ENCODE data around the gene SEC31B.

Gene SEC31B

DNA sequence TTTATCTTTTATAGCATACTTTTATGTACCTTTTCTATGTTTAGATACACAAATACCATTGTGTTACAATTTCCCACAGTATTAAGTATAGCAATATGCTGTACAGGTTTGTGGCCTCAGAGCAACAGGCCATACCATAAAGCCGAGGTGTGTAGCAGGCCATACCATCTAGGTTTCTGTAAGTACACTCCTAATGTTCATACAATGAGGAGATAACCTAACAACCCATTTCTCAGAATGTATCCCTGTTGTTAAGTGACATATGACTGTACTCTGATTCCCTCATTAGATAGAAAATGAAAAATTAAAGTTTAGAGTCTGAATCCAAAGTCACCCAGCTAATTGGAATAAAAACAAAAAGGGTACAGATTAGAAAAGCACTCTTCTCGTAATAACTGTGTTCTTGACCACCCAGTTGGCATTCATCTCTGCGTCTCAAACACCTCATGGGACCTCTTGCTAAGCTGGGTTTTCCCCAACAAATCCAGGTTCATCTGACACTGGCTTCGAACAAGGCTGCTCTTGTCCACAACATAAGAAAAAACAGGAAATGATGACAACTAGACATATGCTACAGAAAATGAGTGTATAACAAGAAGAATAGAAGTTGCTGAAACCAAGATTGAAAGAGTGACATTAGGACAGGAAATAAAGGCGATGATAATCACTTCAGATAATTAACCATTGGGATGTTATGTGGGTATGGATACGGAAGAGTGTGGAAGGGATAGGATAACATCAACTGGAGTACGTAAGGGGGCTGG lies 8.6 kb upstream of the SEC31B start:
- DNase-seq = no peak

GRCh38 chr10:100524638-100525037 lies 5.0 kb upstream of the SEC31B start:
- no peak for DNase-seq

DNA sequence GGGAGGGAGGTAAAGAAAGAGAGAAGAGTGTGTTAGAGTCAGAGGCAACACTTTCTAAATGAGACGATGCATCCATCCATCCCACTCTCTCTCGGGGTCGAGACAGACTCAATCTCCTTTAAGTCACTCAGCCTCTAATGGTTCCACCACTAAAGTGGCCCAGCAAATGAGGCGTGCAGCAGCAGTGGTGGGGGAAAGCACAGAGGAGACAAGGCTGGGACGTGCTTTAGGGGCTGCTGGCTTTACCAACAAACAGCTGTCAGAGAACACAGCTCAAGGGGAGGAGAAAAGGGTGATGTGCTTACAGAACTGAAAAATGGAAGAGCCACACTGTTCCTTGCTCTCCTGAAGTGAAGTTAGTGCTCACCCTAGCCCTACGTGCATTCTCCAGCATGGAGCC lies 4.5 kb upstream of the SEC31B start:
- DNase-seq = peak; percentile 64

DNA sequence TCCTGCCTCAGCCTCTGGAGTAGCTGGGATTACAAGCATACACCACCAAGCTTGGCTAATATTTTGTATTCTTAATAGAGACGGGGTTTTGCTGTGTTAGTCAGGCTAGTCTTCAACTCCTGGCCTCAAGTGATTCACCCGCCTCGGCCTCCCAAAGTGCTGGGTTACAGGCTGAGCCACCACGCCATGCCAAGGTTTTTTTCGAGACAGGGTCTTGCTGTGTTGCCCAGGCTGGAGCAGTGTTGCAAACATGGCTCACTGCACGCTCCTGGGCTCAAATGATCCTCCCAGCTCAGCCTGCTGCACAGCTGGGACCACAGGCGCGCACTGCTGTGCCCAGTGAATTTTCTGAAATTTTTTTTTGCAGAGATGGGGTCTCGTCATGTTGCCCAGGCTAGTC lies 3.3 kb upstream of the SEC31B start:
- no peak for DNase-seq

DNA sequence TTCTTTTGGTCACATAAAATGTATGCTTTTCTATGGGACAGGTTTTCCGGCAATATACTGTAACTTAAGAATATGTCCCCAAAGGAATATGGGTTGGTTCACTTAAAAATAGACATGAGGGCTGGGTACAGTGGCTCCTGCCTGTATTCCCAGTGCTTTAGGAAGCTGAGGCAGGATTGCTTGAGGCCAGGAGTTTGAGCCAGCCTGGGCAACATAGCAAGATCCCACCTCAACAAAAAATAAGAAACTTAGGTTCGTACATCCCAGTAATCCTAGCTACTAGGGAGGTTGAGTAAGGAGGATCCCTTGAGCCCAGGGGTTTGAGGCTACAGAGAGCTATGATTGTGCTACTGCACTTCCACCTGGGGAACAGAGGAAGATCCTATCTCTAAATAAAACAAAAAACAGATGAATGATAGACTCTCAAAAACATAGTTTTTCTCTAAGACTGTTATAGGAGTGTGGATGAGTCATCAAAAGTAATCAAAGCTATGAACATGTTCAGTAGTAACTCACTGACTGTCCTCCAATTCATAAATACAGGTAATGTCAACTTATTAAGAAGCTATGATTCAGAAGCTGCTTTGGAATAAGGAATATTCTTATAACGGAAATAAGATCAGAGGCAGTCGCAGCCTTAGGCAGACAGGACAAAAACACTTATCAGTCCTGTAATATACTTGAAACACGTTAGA lies 2.6 kb upstream of the SEC31B start:
- no peak for DNase-seq

DNA sequence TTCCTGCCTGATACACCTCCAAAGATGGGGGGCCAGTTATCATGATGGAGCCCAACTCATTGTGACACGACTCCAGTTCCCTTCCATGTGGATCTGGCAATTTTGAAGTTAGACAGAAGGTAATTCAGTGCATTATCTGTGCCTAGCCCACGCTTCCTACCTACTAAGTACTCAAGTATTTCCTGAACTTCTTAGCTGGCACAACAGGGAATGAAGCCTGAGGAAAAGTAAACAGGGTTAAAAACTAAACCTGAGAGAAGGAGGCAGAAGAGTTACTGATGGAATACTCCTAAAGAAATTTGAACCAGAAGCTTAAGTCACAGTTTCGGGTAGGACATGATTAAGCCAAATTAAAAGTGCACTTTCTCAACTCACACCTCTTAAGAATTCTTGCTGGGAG lies 1.1 kb upstream of the SEC31B start:
- DNase-seq = no peak

DNA sequence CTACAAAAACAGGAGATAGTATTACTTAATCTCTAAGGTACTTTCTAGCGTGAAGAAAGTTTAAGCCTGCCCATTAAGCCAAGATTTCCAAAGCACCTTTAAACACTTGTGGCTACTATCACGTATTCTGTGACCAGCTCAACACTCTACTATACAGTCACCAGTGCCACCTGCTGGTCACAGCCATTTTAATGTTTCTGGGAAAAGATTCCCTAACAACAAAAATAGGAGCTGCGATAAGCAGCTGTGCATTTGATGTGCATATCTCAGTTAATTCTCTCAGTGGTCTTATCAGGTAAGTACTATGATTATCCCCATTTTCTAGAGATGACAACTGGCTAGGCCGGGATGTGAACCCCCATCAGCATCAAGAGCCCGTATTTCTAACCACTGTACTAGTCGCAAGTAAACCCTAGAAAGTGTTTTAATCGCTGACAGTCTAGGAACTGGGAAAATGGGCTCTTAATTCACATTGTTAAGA lies 860 bp downstream of the SEC31B start:
- peak; percentile 93 for DNase-seq

GRCh38 chr10:100516847-100517246 lies 2.8 kb downstream of the SEC31B start:
- DNase-seq = no peak

DNA sequence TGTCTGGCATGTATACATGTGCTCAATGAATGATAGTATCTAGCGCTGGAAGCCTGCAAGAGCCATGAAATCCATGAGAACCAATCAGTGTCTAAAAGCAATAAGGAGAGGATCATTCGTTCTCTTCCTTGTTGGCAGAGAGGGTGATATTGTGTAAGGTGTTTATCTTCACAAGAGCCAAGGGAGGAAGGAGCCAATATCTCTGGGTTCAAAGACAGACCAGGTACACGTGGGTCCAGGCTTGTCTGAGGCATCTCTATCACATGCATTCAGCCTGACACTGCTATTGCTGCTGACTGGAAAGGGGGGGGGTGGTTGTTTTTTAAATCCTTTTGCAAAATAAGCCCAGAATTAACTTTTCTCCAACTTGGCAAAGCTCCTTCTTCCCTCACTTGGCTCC lies 4.0 kb downstream of the SEC31B start:
- no peak for DNase-seq

DNA sequence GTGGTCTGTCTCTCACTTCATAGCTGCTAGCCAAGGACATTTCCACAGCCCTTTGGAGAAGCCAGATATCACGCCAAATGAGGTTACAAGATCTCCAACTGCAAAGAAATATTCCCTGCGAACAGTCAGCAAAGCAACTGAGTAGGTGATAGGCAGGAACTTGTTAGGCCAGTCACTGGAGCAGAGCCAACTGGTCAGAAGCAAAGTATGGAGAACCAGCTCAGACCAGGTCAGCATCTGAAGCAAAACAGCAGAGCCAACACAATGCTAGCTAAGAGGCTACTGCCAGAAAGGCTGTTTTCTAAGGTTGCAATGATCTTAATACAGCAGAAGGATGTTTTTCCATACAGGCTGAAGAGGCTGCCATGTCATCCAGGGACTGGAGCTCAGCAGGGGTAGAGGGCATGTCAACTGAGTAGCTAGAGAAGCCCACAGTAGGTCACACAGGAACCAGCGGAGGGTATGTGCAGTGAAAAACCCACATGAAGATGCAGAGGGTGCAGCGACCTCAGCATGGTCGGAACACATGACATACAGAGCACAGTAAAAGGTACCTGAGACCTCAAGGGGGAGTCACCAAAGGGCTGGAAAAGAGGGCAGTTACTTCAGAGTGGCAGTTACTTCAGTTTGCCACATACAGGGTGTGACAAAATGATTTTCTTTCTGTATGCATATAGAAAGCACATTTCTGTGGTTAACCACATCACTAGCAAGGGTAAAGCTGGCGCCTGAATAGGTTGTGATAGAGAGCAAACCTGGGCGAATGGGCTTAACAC lies 8.9 kb downstream of the SEC31B start:
- DNase-seq = no peak

- DNase-seq = no peak
Observed at GRCh38 chr10:100509241-100509840, 10.3 kb downstream of the SEC31B start.

- peak; percentile 86 for DNase-seq
Observed at GRCh38 chr10:100508691-100509150, 10.9 kb downstream of the SEC31B start.

GRCh38 chr10:100508266-100508665 lies 11.4 kb downstream of the SEC31B start:
- no peak for DNase-seq

DNA sequence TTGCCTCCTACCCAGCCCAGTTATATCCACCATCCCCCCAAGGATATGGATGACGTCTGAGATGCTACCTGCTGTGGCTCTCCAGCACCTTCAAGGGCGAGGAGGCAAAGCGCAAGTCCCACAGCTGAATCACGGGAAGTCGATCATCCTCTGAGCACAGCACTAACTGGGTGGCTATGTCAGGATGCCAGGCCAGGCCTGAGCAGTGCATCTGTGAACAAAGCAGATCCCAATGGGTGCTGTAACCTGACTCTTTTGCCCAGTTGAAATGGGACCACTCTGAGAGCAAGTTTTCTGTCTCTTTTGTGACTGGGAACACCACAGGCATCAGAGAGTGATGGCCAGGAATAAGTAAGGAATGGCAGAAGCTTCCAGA lies 12.3 kb downstream of the SEC31B start:
- no peak for DNase-seq

GRCh38 chr10:100506596-100507356 lies 12.9 kb downstream of the SEC31B start:
- no peak for DNase-seq

DNA sequence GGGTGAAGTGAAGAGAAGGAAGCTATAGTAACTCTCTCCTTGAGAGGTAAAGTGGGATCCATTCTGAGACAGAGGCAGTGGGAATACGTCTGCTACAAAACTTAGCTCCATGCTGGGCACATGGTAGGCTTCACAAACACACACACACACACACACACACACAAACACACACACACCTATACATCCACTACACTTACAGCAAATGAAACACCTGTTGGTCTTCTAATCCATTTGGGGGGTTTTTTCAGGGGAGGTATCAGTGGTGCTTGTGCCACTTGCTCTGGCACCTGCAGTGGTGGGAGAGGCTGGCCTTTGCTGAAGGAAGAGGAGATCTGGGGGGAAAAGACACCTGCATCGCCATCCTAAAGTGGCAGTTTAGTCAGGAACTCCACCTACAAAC lies 14.5 kb downstream of the SEC31B start:
- DNase-seq = no peak

DNA sequence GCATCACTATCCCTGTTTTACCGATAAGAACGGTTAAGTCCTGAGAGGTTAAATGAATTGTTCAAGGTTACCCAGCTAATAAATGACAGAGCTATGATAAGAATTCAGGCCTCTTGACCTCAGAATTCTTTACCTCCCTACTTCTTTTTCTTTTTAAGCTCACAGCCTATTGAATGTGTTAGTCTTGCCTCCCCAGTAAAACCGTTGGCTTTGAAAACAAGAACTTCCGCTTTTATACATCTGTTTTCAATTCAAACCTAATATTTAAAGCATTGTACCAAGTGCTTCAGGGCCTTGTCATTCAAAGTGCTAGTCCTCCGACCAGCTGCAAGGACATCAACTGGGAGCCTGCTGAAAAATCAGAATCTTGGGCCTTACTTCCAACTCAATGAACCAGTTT lies 15.6 kb downstream of the SEC31B start:
- peak; percentile 52 for DNase-seq

GRCh38 chr10:100502926-100503494 lies 16.7 kb downstream of the SEC31B start:
- DNase-seq = no peak

DNA sequence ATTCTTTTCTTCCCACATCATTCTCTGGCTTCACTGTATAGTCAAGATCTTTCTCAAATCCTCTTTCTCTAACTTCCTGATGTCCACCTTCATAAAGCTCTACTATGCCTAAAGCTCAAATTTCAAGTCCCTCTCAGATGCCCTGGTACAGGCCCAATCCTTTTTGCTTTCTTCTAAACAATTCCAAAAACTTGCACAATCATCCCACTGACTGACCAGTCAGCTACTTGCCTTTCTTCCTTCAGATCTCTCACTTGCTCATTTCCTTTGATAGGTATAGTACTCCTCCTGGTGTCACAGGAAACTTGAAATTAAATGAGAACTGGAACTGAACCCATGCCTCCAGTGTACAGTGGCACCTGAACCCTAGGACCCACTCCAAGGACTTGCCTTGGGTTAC lies 18.2 kb downstream of the SEC31B start:
- DNase-seq = no peak

DNA sequence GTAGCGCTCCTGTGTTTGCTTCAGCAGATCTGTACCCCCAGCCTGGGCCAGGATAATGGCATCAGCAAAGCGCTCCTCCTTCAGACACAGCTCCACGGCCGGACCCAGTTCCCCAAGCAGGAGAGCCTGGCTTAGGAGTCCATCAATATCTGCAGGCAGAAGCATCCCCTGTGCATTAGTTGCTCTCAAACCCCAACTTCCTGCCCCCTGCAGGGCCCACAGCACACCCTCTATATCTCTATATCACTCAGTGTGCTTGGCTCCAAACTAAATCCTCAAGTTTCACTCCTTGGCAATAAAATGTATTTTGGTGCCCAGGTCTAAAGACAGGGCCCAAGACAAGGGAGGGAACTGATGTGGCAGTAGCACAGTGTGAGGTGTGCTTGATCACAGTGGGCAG lies 21.6 kb downstream of the SEC31B start:
- no peak for DNase-seq

DNA sequence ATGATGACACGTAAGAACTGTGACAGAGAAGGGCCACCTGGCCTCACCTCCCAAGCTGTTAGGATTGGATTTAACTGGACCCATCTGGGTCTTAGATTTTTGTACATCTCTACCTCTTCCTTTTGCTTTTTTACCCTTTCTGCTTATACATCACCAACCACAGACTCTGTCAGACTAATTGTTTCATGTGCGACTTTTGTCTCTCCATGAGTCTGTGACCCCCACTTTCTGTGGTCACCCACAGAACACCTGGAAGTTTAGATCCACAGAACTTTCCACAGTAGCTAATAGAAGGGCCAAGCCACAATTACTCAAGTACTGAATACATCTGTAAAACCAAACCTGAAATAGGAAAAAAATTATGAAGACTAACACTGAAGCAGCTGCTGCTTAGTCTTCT lies 23.1 kb downstream of the SEC31B start:
- DNase-seq = no peak

DNA sequence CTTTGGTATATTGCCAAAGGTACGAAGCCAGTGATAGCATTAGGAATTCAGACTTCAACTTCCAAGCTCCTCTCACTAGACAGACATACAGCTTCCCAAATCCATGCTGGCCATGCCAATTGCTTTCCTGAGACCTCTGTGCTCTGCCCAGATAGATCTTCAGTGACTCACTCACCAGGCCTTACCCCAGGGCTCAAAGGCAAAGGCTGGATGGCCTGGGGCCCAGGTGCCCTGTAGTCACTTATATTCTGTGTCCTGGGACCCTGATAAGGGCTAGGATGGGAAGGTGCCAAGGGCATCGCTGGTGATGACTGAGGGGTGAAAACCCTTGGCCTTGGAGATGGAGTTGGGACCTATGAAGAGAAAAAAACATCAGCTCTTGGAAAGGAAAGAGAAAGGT lies 29.1 kb downstream of the SEC31B start:
- no peak for DNase-seq

All from eye (tissue), 1 donor.